HepG2 (cell line): ENCODE results near the gene FRMD8. TPM values are rescaled to one million over a fixed set of nuclear protein-coding genes. Genes with fewer than 3 reads are reported as not detected.

Experiments used
- CHD2 ChIP-seq: IDR thresholded peaks from 2 replicates; pipeline ENCODE4 v1.6.1; 2011; ENCODE audit warnings: low read depth, low read length, improper control_type of control experiment
- FLYWCH1 ChIP-seq: sonication (generic); formaldehyde crosslinking; IDR thresholded peaks from 2 replicates; pipeline ENCODE4 v1.8.1; 2023; ENCODE audit warnings: mild to moderate bottlenecking, missing genetic modification reagents
- HMG20A ChIP-seq: IDR thresholded peaks from 2 replicates; pipeline ENCODE4 v1.6.1; 2016; ENCODE audit warnings: borderline replicate concordance
- IRF2 ChIP-seq: IDR thresholded peaks from 2 replicates; pipeline ENCODE4 v1.6.1; 2018; ENCODE audit warnings: missing genetic modification reagents, missing compliant biosample characterization
- PPARG ChIP-seq: conservative IDR thresholded peaks from 2 replicates; pipeline ENCODE4 v1.6.1; 2016; ENCODE audit warnings: missing biosample characterization, missing genetic modification reagents
- RXRA ChIP-seq: sonication (generic); formaldehyde crosslinking; IDR thresholded peaks from 2 replicates; pipeline ENCODE4 v1.5.1; 2020; ENCODE audit warnings: missing genetic modification reagents
- TBP ChIP-seq: sonication (generic); formaldehyde crosslinking; IDR thresholded peaks from 2 replicates; pipeline ENCODE4 v1.5.0; 2020; ENCODE audit warnings: missing genetic modification reagents
- ZNF510 ChIP-seq: sonication (generic); formaldehyde crosslinking; IDR thresholded peaks from 2 replicates; pipeline ENCODE4 v1.4.0; 2020; ENCODE audit warnings: low read depth, mild to moderate bottlenecking, missing genetic modification reagents
- ZNF670 ChIP-seq: sonication (generic); formaldehyde crosslinking; IDR thresholded peaks from 2 replicates; pipeline ENCODE4 v1.8.0; 2022; ENCODE audit warnings: mild to moderate bottlenecking, missing genetic modification reagents, borderline replicate concordance
- ZNF749 ChIP-seq: sonication (generic); formaldehyde crosslinking; IDR thresholded peaks from 2 replicates; pipeline ENCODE4 v1.8.0; 2022; ENCODE audit warnings: mild to moderate bottlenecking, missing genetic modification reagents, moderate library complexity, borderline replicate concordance
- ZNF792 ChIP-seq: IDR thresholded peaks from 2 replicates; pipeline ENCODE4 v1.6.1; 2016
- polyA plus RNA-seq, 8 experiments: library from polyadenylated mRNA; depleted of rRNA in 3 of 8; stranded (reverse) in 7 of 8; unstranded in 1 of 8; fragments of >200 nt; fragmentation: Illumina TruSeq in 4 of 8; extraction: Trizol in 4 of 8; gene quantifications; 2 replicates each; pipeline versions ENCODE4 v1.2.1 to v1.2.3, GENCODE V29; 2011 to 2016; ENCODE audit warnings: low read depth in 4 of 8, missing spikeins in 1 of 8, mixed read lengths in 1 of 8; ENCODE audit not compliant: insufficient read depth in 1 of 8
- total RNA-seq, 5 experiments: library from RNA; depleted of rRNA; stranded (reverse); fragments of >200 nt; fragmentation: Illumina TruSeq; extraction: Trizol; gene quantifications; 2 replicates each; pipeline ENCODE4 v1.2.3, GENCODE V29; 2016; ENCODE audit warnings: low read depth in 1 of 5
- TF ChIP-seq, protein P1 (sequence below): IDR thresholded peaks from 2 replicates; pipeline ENCODE4 v1.6.1; 2018; ENCODE audit warnings: missing genetic modification reagents
- TF ChIP-seq, protein P2 (sequence below): sonication (generic); IDR thresholded peaks from 2 replicates; pipeline ENCODE4 v1.6.1; 2016; ENCODE audit warnings: low read depth, borderline replicate concordance

FRMD8 gene
- total and polyA plus RNA-seq, 2 of the 13 experiments (the other 11 are each of a cell fraction or from before 2014, with no cell fraction given) = 5.8 to 20.6 TPM

DNA sequence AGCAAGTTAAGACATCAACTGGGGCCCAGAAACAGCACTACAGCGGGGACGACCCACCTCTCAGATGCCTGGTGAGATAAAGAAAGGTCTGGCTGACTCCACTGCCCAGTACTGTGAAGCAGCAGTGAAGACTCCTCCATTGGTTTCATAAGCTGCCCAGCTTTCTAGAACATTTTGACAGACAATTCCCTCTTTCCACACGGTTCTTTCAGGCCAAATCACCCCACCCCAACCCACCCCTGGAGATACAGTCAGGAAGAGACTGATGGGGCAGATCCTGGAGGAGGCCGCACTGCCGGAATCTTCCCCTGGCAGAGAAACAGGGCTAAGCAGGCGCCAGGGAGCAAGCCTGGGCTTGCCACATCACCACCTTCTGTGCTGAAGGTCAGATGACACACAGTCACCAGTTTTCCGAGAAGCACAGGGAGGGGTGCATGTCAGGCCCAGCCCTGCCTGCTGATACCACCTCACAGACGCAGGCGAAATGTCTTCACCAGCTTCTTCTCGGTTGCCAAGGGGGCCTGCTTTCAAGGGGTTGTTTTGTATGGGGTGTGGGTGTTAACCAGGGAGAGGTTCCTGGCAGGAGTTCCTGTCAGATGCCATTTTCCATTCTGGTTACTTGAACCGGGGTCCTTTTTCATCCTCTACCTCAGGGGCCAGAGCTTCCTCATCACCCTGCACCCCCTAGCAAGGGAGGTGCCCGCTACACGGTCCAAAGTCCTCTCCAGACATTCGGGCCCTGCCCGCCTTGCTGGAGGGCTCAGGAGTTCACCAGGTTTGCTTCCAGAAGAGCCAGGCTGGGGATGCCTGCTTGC is 34.7 kb downstream of the FRMD8 start (continued):
- TF ChIP-seq, protein P1, sequence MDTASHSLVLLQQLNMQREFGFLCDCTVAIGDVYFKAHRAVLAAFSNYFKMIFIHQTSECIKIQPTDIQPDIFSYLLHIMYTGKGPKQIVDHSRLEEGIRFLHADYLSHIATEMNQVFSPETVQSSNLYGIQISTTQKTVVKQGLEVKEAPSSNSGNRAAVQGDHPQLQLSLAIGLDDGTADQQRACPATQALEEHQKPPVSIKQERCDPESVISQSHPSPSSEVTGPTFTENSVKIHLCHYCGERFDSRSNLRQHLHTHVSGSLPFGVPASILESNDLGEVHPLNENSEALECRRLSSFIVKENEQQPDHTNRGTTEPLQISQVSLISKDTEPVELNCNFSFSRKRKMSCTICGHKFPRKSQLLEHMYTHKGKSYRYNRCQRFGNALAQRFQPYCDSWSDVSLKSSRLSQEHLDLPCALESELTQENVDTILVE = peak; percentile 41; the same call in 1 of the 2 replicates
- TF ChIP-seq ZNF749 (no peak), CHD2 (no peak), ZNF792 (CRISPR knock-in tag) (peak; percentile 91), TBP (CRISPR knock-in tag) (no peak), ZNF670 (CRISPR knock-in tag) (no peak), PPARG (peak; percentile 93), RXRA (peak; percentile 95), HMG20A (peak; percentile 36; the same call in 1 of the 2 replicates), ZNF510 (no peak), FLYWCH1 (CRISPR knock-in tag) (no peak), IRF2 (peak; percentile 34; the same call in 1 of the 2 replicates)
- TF ChIP-seq, protein P2, sequence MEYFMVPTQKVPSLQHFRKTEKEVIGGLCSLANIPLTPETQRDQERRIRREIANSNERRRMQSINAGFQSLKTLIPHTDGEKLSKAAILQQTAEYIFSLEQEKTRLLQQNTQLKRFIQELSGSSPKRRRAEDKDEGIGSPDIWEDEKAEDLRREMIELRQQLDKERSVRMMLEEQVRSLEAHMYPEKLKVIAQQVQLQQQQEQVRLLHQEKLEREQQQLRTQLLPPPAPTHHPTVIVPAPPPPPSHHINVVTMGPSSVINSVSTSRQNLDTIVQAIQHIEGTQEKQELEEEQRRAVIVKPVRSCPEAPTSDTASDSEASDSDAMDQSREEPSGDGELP = peak; percentile 86; the same call in 1 of the 2 replicates
